GM18505 (cell line): ENCODE data around the gene C12orf60.
A peak's percentile ranks its signal among the peaks of the same experiment; 100 is the strongest.
"Not testable (repeated sequence)": the region's sequence is repeated elsewhere in the genome, so short reads cannot be mapped to it uniquely, and the experiment has no call there.

Experiments used
- ATAC-seq: cut with Tn5 transposase; IDR thresholded peaks from one replicate; pipeline ENCODE4 v1.9.1; 2021; ENCODE audit not compliant: unreplicated experiment
- POLR2A ChIP-seq: IDR thresholded peaks from 4 replicates; pipeline ENCODE4 v1.6.1; 2011; ENCODE audit warnings: borderline replicate concordance; ENCODE audit not compliant: insufficient read depth, insufficient read length; ENCODE audit errors: extremely low read depth

Gene C12orf60

GRCh38 chr12:14803011-14803829, at the start of gene C12orf60, which contains the start of gene WBP11:
Gene C12orf60 (plus strand): TSS chr12:14803670. CDS start chr12:14822936, 19,266 bp downstream.
Gene WBP11 (minus strand): TSS chr12:14803478. CDS start chr12:14801383, 2,095 bp downstream.
- peak; percentile 99 for ATAC-seq
- TF ChIP-seq POLR2A, result peak; percentile 84

- no peak for ATAC-seq
- TF ChIP-seq POLR2A, result no peak
Measured at GRCh38 chr12:14756334-14757143, 46.9 kb upstream of the C12orf60 start.

- ATAC-seq, result not testable (repeated sequence)
Measured at GRCh38 chr12:14759711-14760280, 43.7 kb upstream of the C12orf60 start.

- no peak for ATAC-seq
- TF ChIP-seq POLR2A, result no peak
Measured at GRCh38 chr12:14765398-14765797, 38.1 kb upstream of the C12orf60 start.

- ATAC-seq, result not testable (repeated sequence)
Measured at GRCh38 chr12:14766020-14766419, 37.5 kb upstream of the C12orf60 start.

GRCh38 chr12:14766649-14767215, 36.7 kb upstream of the C12orf60 start:
- TF ChIP-seq POLR2A, result no peak
- ATAC-seq, result no peak

- no peak for ATAC-seq
- TF ChIP-seq POLR2A, result no peak
Measured at GRCh38 chr12:14767617-14768016, 35.9 kb upstream of the C12orf60 start.

GRCh38 chr12:14768823-14769405, 34.6 kb upstream of the C12orf60 start:
- no peak for ATAC-seq
- peak; percentile 24 for TF ChIP-seq POLR2A

GRCh38 chr12:14769466-14769968, 34.0 kb upstream of the C12orf60 start:
- TF ChIP-seq POLR2A, result no peak
- peak; percentile 3 for ATAC-seq

GRCh38 chr12:14769969-14770495, 33.4 kb upstream of the C12orf60 start:
- peak; percentile 90 for TF ChIP-seq POLR2A
- peak; percentile 38 for ATAC-seq

GRCh38 chr12:14770496-14771461, 32.7 kb upstream of the C12orf60 start:
- ATAC-seq, result peak; percentile 17
- TF ChIP-seq POLR2A, result peak; percentile 100
